GM21825 (cell line): ENCODE measurements around the gene ATAD1.

Source experiments
- ATAC-seq: cut with Tn5 transposase; IDR thresholded peaks from one replicate; pipeline ENCODE4 v1.9.1; 2021; ENCODE audit warnings: mild to moderate bottlenecking, moderate library complexity; ENCODE audit not compliant: unreplicated experiment

Gene ATAD1

DNA sequence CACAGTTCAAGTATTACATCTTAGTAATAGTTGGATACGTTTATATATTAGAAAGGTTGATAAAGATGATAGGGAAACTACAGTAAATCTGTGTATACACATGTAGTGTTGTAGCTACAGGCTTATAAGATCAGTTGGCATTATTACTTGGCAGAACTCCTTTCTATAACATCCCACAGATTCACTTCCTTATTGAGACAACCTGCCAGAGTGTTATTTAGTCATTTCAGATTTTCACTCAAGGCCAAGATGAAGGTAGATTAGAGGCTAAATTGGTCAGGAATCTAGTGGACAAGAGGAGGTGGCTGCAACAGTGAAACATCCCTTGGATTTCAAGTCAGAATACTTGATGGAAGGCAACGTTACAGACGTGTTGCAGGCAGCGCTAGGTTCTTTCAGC, 95.3 kb downstream of the ATAD1 start:
- ATAC-seq, result no peak

DNA sequence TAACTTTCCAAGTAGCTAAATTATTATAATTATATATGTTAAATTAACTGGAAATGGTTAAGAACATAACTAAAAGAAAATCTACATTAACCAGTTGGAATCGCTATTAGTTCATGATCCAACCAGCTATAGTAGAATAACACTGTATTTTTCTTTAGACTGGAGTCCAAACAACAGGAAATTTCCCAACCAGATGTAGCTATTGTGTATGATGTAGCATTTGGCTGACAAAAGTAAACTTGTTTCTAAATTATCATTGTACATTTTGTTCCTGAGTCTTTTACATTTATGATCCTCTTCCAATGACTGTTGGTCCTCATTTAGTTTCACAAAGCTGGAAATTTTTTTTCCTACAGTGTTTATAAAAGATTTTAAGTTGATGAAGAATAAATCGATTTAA, 96.2 kb downstream of the ATAD1 start:
- no peak for ATAC-seq

DNA sequence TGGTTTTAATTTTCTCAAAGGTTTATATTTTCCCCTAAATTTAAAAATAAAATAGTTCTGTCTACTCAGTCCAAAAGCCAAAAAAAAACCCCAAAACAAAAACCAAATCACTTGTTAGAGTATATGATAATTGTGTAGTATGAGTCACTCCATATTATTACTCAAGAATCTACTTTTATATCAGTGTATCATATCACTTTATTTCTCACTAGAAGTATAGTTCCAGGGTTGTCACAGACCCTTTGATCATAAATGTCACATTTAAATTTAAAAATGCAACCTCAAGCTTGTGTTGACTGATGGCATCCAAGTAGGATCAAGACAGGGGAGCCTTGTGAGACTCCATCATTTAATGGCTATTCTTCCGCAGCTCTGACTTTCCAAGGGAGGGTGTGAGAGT, 97.4 kb downstream of the ATAD1 start:
- no peak for ATAC-seq

DNA sequence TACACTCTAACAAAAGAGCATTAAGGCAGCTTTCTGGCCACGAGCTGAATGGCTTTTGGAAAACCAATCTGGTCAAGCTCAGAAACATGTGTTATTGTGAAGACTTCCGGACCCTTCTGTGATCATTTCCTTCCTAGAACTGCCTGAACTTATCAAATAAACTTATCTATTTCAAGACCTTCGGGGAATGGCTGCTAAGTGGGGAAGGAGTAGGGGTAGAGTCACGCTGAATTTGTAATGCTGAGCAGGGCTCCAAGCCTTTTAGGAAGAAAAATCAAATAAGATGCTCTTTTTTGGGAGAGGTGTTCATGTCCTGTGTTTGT, 101.7 kb downstream of the ATAD1 start:
- no peak for ATAC-seq

DNA sequence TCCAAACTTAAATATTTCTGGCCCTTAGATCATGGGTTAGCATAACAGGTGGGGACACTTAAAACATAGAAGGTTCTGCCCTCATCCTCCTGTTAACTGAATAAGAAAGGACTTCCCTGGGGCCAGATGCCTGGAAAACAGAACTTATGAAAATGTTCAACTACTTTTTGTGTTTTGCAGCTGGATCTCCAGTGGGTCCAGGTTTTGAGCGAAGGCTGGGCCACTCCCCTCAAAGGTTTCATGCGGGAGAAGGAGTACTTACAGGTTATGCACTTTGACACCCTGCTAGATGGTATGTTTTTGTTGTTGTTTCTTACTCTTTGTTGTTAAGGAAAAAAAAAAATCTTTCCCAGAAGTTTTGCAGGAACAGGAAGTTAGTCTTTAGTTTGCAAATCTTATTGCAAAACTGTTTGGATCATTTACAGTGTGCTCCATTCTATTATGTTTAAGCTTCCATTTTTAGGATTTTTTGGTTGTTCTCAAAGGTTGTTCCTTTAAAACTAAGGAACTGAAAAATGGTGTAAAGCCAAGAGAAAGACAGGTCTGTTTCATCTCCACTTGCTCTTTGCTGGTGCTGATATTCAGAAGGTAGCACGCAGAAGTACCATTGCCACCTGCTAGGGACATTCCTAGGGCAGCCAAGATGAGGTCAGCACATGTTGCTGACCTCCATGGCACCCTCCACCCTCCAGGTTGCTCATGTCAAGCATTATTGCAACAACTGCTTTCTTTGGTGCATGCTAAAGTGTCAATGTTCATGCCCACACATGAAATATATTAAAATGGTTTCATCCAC, 102.3 kb downstream of the ATAD1 start:
- no peak for ATAC-seq

DNA sequence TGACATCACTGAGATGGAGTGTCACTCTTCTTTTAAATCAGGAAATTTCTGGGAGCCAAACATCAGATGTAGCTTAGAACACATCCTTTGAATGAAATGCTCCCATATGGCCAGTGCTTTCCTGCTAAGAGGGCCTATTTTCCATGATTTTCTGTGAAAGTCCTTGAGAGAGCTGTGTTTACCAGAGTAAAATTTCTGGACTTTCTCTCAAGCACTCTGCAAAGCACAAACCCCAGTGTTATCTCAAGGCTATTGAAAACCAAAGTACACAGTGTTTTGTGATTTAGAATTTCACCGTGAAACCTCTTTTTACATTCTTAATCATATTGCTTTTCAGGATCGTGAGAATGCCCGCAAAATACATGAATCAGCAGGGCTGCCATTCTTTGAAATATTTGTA, 104.3 kb downstream of the ATAD1 start:
- no peak for ATAC-seq

DNA sequence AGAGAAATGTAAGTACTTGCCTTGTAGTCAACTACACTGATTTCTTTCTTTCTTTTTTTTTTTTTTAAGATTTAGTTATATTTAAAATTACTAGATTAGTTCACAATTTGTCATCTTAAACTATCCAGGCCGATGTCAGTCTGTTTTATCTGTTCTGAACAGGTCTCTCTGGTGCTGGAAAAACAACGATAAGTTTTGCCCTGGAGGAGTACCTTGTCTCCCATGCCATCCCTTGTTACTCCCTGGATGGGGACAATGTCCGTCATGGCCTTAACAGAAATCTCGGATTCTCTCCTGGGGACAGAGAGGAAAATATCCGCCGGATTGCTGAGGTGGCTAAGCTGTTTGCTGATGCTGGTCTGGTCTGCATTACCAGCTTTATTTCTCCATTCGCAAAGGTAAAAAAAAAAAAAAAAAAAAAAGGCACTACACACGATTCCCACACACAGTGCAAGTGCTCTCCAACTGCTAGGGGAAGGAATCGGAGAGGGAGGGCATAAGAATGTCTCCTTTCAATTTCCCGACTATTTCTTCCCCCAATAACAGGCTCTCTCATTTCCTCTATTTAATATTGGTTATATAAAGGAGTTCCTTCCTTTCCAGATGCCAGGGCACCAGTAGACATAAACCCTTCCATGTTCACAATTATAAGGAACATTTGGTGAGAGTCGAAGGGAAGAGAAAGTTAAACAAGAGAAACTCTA, 105.0 kb downstream of the ATAD1 start:
- ATAC-seq, result no peak

DNA sequence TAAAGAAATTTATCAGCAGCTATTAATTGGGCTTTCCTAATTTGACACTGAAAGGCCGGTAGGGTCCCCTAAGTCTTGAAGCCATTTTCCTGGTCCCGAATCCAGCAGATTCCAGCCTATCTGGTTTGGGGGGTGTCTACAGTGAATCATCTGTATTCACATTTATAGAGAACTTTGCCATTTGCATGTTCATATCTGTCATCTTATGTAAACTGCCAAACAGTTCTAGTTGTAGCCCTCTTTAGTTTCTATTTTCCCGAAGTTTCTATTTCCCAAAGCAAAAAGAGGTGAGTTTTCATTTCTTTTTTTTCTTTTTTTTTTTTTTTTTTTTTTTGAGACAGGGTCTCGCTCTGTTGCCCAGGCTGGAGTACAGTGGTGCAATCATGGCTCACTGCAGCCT, 110.8 kb downstream of the ATAD1 start:
- no peak for ATAC-seq

DNA sequence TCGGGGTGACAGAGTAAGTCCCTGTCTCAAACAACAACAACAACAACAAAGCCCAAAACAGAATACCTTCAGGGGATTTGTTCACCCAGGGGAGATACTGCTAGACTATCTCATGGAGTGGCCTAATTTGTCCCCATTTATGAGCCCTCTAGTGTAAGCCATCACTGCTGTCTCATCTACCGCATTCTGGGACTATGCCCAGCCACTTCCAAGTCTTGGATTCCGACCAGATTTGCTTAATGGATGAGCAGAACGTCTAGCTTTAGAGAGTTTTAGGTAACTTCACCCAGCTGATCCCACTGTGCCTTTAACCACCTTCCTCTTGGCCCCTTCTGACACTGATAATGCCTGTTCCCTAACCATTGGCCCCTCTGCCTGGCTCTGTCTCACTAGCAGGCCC, 111.3 kb downstream of the ATAD1 start:
- ATAC-seq, result no peak

DNA sequence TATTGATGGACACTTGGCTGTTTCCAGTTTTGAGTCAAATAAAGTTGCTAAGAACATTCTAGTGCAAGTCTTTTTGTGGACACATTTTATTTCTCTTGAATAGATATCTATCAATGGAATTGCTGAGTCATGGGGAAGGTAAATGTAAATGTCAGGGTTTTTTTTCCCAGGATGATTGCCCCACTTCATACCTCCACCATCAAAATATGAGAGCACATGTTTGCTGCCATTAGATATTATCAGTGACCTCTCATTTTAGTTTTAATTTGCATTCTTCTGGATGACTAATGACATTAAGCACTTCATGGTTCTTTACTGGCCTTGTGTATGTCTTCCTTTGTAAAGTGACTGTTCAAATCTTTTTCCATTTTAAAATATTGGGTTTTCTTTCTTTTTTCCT, 112.7 kb downstream of the ATAD1 start:
- ATAC-seq, result no peak

DNA sequence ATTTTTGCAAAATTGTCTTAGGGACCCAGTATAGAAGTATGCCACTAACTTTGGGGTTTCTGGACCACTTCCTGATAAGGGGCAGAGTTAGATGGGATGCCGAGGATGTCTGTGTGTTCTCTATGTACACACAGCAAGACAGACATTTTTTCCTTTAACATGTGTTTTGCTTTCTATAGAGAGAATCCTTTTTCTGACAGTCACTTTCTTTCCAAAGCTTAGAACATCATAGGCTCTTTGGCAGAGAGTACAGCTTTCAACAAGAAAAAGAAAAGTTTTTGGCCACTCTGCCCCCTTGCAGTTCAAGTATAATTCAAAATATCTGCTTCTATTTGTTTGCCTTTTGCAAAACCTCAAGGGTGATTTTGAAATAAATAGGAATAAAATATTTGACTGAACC, 114.3 kb downstream of the ATAD1 start:
- ATAC-seq, result no peak

DNA sequence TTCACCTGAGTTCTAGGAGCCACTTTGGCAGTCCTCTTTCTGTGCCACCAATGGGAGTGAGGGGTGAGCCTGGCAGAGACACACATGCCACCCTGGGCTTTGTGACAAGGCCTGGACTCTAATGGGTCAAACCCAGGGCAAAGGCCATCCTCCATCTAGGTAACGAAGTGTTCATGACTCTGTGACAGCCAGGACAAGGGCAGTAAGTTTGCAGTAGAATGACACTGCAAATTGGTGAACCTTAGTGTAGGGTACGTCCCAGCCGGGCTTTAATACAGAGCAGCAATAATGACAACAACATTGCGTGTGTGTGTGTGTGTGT, 115.1 kb downstream of the ATAD1 start:
- no peak for ATAC-seq

DNA sequence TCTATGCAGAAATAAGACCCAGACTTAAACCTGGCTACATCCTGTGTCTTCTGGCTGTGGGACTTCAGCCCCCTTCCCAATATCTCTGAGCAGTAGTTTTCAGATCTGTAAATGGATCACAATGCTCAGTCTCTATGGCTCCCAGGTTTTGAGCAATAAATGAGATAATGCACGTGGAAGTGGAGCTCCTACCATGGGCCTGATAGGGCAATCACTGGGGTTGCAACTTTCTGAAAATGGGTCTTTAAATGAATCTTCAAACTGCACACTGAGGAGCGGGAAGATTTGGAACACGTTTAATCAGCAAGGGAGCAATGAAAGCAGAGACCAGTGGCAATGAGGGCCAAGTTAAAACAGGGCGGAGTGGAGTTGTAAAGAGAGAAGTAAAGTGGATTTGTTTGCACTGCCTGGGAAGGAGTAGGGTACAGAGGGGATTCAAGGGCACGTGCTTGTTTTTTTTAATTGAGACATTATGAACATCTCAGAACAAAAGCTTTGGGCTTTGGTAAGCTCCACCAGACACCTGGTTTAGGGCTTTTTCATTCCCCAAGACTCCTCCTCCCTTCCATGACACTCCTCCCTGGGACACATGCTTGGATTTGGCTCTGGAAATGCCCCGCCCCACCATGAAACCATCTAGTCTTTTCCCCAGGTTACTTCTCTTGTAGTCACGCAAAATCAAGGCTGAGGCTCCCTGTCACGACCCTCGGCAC, 115.6 kb downstream of the ATAD1 start:
- no peak for ATAC-seq
